Bronchial smooth muscle cell (primary cell): Measurements from ENCODE around the gene ZNF556. TPM values are rescaled to one million over a fixed set of nuclear protein-coding genes. Genes with fewer than 3 reads are reported as not detected.

Source experiments
- total RNA-seq: library from RNA; depleted of rRNA; stranded (reverse); fragments of >200 nt; gene quantifications from 2 replicates; pipeline ENCODE4 v1.2.1, GENCODE V29; 2014

The ZNF556 gene
- total RNA-seq = 0.09 TPM in 1 of 2 replicates, not detected in the other

GRCh38 chr19:2867025-2867991, at the start of gene ZNF556:
Gene ZNF556 (plus strand): TSS chr19:2867335. CDS start chr19:2867422, 87 bp downstream.

GRCh38 chr19:2819540-2820111, 47.5 kb upstream of the ZNF556 start, which contains the start of gene ZNF554:
Gene ZNF554 (plus strand): TSS chr19:2819868. CDS start chr19:2820072, 204 bp downstream.

GRCh38 chr19:2840794-2841791, 26.0 kb upstream of the ZNF556 start, which contains the start of gene ZNF555:
Gene ZNF555 (plus strand): TSS chr19:2841475. CDS start chr19:2841573, 98 bp downstream.

GRCh38 chr19:2900296-2901252, 33.4 kb downstream of the ZNF556 start, which contains the start of gene ZNF57:
Gene ZNF57 (plus strand): TSS chr19:2900928. CDS start chr19:2901046, 118 bp downstream.

Other genes with a start within 250 kb of the ZNF556 start
- 0.17 and 0.47 TPM in 2 replicates for gene GNG7, start 164.6 kb upstream of the ZNF556 start, total RNA-seq
- gene DIRAS1, start 146.0 kb upstream of the ZNF556 start, total RNA-seq = 2.0 and 7.2 TPM in 2 replicates
- 21.6 and 30.7 TPM in 2 replicates for gene SLC39A3, start 127.3 kb upstream of the ZNF556 start, total RNA-seq
- gene SGTA, start 84.1 kb upstream of the ZNF556 start, total RNA-seq = 18.0 and 18.4 TPM in 2 replicates
- 51.5 and 54.9 TPM in 2 replicates for gene THOP1, start 81.8 kb upstream of the ZNF556 start, total RNA-seq
- gene ZNF554, start 47.5 kb upstream of the ZNF556 start, total RNA-seq = 4.0 and 4.1 TPM in 2 replicates
- gene ZNF555, start 25.9 kb upstream of the ZNF556 start, total RNA-seq = 3.8 and 7.3 TPM in 2 replicates
- gene ZNF57, start 33.6 kb downstream of the ZNF556 start, total RNA-seq = 3.5 TPM in 2 replicates
- gene ZNF77, start 77.6 kb downstream of the ZNF556 start, total RNA-seq = 3.3 and 4.3 TPM in 2 replicates
- 0.63 and 0.94 TPM in 2 replicates for gene TLE6, start 110.2 kb downstream of the ZNF556 start, total RNA-seq
- gene TLE2, start 161.9 kb downstream of the ZNF556 start, total RNA-seq = 1.6 and 4.3 TPM in 2 replicates
- gene TLE5, start 195.2 kb downstream of the ZNF556 start, total RNA-seq = 118 and 134 TPM in 2 replicates
- 35.8 and 45.3 TPM in 2 replicates for gene GNA11, start 227.0 kb downstream of the ZNF556 start, total RNA-seq